Heart left ventricle (tissue), 13 donors: ENCODE data around the gene SEMA3B.

ENCODE experiments used
- CTCF ChIP-seq, 12 donors: fragments of 200-600 bp; sonication (generic) in 4 of 12; IDR thresholded peaks; one replicate each; pipeline versions ENCODE4 v1.5.0 to v1.8.0; 2018 to 2022; ENCODE audit warnings: antibody characterized with exemption in 12 of 12, mild to moderate bottlenecking in 5 of 12
- POLR2A ChIP-seq, 2 donors: fragments of 450-650 bp; IDR thresholded peaks; one replicate each; pipeline ENCODE4 v1.6.1; 2017; ENCODE audit warnings: antibody characterized with exemption in 2 of 2, mild to moderate bottlenecking in 2 of 2, moderate library complexity in 2 of 2
- donor health status: ischemic (EF 13 %, LVEDD 7.1; RV severe dilation, severe dysfunction).
- donor health status: DM: no; HTN: yes; CAD: no.
- donor health status: DM: no; HTN: no; CAD: no.
- donor health status: ischemic (EF 25% LVEDD 6.9; RV normal size, moderate dysfunction).
- donor health status: ischemic (EF 25% LVEDD 5.7; RV mildly dilated, moderate dysfunction).
- donor health status: ischemic (EF 35%, LVEDD 5.7; RV mildly dilated, moderate dysfunction).
- donor health status: nonischemic (EF 11% LVEDD 7.7; RV severe dilation, severe dysfunction).
- donor health status: DM: yes; HTN: yes; CAD: no.
- donor health status: PGD.
- donor health status: ischemic (EF 29% LVEDD 5.4; RV normal size, mild dysfunction).
- donor health status: nonischemic (EF 23%, LVEDD 6.1; RV moderate dilation, normal function).

GRCh38 chr3:50275996-50276761, 7.2 kb downstream of the SEMA3B start:
- TF ChIP-seq CTCF (IDR thresholded peaks at IDR 0.05), result no peak
- TF ChIP-seq POLR2A (IDR thresholded peaks at IDR 0.05), result no peak
